HUDEP-2 (cell line): Measurements from ENCODE around the gene FGFR2.

Experiments used
- DNase-seq, 76 experiments: peaks; one replicate each; lab custom pipeline; 2025; ENCODE audit not compliant: unreplicated experiment in 76 of 76; lab: John Stamatoyannopoulos, UW

FGFR2 gene

DNA sequence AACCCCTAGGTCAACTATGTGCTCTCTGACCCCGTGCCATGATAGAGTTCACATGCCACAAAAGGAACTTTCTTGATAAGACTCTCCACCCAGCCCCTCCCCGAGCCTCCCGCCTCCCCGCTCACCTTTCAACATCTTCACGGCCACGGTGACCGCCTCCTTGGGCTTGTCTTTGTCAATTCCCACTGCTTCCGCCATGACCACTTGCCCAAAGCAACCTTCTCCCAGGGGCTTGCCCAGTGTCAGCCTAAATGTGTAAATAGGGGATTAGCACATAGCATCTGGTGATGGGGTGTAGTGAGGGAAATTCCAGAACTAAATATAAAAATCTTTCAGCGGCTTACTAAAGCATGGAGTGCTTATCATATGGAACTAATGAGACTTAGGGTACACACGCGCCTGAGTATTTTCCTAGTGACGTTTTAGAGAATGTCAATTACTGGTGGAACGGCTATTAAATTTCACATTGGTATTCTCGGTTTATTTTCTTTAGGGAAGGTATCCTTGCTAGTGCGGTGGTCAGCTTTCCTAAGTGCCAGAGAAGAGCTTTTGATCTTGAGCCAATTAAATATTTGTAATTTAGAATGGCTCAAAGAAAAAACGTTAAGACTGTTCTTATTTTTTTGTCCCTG lies 97.4 kb downstream of the FGFR2 start:
- no peak for DNase-seq

DNA sequence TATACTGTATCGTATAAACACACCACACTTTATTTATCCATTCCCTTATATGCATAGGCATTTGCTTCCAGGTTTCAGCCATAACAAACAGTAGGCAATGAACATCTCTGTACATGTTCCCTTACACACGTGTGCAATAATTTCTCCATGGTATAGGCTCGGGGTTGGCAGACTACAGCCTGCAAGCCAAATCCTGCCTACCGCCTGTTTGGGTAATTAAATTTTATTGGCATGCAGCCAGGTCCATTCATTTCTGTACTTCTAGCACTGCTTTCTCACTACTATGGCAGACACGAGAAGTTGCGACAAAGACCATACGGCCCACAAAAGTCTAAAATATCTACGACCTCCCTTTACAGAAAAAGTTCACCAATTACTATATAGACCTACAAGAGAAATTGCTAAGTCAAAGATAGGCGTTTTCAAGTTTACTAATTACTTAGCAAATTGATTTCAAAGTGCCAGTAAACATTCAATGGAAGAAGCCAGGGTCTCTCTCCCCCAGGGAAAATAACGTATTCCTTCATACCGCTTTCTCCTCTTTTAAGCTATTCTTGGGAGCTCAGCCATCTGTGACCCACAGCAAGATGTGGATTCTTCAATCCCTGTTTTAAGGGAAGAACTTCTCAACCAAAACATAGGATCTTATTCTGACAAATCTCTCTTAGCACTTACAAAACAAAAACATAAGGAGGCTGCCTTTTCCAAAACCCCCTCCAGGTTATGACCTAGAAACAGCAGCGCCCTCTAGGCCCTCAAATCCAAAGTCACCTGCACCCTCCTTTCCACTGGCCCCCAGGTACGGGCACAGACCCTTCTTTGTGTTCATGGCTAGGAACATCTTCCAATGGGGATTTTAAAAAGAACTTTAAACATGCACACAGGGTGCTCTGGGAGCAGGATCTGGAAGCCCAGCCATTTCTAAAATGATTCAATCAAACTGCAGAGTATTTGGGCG lies 100.5 kb downstream of the FGFR2 start:
- DNase-seq, result no peak

DNA sequence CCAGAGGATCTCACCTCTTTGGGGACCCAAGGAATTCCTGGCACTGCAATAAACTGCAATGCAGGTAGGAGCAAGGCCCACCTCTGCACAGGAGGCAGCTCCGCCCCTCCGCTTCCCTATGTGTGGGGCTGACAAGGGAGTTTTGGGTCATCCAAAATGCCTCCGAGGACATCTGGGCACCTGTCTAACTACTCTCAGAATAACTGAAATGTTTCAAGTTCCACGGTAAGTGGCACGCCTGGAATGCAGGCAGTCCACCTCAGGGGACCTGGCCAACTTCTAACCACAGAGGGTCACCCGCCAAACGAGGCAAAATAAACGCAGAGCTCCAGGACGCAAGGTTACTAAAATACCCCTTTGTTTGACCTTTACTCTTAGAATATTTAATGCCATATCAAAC lies 102.5 kb downstream of the FGFR2 start:
- DNase-seq, result no peak

DNA sequence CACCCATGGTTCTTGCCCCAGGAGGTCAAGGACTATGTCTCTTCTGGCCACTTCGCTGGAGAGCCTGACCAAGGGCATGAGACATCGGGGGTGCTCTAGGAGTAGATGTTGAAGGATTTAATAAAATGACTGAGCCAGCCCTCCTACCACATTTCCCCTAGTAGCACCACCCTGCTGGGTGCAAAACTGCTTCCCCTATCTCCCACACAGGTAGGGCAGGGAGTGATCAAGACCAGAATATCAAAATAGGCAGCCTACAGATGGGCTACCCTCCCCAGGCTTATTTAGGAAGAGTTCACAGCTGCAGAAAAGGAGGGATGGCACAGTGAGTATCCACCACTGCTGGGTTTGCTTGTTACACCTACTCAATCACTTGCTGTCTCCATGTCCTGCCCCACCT lies 103.9 kb downstream of the FGFR2 start:
- no peak for DNase-seq

DNA sequence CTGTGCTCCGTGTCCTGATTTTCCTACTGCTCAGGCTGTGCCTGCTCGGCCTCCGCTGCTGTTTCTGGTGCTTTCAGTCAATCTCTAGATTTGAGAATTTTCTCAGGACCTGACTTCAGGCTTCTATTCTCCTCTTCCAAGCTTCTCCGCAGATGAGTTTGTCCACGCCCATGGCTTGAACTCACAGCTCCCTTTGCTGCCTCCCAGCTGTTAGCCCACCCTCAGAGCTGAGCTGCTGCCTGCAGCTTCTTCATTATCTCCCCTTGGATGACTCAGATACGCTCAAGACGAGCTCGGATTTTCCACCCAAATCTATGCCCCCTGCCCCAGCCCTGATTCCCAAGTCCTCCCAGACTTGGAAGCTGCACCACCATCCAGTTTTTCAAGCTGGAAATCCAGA lies 104.7 kb downstream of the FGFR2 start:
- DNase-seq, result no peak

DNA sequence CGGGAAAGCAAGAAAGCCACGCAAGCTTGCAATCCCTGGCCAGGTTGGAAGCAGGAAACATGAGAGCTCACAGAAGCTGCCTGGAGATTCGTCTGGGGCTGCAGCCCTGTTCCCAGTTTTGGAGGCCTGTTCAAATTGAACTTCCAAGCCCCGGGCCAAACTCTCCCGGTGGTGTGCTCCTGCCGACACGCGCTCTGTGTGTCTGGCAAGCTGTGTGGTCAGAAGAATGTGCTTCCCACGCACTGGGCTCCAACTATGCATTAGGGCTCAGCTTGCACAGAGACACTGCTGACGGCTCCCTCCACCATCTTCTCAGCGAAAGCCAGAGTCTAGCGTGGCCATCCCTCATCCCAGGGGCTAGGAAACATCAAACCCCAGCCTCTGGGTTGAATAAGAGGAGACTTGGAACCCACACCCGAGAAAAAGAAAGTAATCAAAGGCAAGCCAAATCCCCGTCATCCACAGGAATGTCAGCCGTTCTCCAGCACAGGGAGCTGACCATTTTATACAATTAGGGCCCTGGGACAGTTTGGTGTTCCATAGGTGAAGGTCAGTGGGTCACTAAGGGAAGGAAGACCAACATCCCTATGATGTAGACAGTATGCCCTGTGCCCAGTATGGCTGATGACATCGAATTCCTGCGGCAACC lies 107.2 kb downstream of the FGFR2 start:
- no peak for DNase-seq

DNA sequence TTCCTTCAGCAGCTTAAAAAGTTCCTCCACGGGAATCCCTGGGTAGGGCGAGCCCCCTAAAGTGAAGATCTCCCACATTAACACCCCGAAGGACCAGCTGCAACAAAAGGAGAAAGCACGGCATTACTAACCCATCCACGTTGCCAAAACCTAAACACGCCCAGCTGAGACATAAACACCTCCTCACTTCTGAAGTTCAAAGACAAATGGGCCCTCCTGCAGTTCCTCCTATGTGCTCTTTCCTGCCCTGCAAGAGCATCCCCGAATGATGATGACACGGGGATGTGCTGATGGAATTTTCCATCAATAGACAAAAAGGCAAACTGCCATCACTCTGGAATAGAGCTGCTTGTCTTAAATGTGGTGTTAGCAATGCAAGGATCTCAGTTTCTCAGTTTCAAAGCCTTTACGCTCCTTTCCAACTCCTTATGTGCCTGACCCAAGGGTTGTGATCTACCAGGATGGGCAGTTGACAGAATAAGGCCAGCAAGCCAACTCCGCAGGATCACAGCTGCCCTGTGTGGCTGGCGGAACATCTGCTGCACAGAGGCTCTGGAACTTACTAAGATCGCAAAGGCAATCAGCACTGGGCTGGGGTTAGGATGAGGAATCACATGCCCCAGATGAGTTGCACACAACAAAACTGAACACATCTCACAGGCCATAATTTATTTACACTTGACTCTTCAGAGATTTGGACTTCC lies 112.7 kb downstream of the FGFR2 start:
- DNase-seq, result no peak

DNA sequence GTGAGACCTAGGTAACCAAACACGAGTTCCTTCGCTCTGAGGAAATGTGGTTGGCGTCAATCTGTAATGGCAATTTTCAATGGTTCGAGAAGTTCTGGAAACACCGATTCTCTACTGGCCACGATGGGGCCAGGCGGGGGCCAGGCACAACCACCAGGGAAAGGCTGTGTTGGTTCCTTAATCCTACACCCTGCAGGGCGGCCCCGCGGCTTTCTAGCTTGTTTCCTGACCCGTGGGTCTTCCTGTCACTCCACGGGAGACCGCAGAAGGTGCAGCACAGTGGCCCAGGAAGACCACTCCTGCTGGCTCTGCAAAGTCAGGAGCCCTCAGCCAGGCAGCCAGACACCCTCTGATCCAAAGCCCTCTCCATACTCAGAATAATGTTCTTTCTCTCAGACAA lies 113.4 kb downstream of the FGFR2 start:
- no peak for DNase-seq

DNA sequence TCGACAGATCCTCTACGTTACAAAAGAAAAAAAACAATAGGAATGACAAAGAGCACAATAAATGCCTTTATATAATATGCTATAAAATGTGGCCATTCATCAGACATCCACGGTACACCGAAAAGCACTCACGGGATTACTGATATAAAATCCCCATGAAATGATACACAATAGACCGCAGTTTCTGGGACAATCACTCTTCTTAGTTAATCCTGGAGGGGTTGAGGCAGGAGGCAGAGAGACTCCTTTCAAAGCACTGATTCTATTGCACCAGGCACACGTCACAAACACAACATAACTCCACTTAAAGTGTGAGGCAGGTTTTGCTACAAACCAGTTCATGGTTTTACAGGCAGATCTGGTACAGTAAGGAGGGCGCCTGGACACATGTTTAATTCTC lies 113.8 kb downstream of the FGFR2 start:
- no peak for DNase-seq

DNA sequence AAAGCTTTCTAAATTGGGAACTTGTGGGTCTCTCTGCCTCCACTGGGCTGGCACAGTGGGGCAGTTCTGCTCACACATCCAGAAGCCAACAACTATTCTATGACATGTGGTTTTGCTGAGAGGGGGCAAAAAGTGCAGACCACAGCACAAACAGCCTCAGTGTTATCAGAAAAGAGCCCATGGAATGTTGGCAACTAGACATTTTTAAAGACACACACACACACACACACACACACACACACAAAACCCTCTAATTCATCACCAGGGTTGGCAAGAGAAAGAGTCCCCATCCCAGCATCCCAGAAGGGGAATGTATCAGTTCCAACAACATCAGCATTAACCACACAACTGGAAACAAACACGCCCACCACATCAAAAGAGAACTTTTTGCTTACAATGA lies 117.1 kb downstream of the FGFR2 start:
- no peak for DNase-seq

DNA sequence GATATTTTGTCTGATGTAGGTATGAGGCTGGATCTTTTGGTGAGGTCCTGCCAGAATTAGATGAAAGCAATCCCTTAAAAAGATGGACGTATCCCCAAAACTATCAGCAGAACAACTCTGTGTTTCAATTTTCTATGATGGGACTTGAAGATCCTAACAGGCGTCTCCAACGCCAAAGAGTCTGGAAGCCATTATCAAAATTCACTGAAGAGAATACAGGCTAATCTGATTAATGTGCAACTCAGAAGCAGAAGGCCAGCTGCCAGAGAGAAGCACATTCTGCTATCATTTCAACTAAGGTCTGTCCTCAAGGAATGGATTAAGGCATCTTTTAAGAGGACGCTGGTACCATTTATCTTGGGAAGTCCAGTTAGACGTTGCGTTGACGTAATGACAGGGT lies 119.7 kb downstream of the FGFR2 start:
- no peak for DNase-seq

DNA sequence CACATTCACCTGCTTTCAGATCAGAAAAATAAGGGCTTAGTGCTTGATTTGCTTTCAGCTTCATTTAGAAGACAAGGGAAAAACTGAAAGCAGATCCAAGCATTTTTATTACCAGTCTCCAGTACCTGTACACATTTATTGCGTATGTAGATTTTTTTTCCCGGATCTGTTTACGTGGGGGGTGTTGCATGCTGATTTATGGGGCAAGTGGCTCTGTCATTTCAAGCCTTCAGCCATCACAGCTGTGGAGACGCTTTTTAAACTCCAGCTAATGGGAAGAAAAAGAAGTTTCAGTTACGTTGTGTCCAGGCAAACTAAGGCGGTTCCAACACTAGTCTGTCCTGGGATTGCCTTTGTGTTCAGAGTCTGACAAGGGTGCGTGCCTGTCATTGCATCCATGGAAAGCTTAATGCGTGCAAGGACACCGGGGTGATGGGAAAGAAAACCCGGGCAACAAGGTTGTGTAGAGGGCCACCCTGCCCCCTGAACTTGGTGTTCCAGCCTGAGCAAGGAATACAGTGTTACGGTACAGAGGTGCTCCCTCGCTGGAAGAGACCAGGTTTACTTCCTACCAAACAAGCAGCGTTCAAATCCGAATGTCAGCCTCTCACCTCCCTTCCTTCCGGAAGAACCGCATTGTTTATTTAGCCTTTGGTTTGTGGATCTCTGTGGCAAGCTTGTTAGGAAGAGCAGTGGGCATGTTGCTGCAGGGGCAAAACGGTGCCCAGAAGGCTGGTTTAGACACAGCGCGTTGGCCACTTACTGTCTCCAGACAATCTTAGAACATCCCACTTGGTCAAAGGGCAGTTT lies 128.2 kb downstream of the FGFR2 start:
- DNase-seq, result no peak

DNA sequence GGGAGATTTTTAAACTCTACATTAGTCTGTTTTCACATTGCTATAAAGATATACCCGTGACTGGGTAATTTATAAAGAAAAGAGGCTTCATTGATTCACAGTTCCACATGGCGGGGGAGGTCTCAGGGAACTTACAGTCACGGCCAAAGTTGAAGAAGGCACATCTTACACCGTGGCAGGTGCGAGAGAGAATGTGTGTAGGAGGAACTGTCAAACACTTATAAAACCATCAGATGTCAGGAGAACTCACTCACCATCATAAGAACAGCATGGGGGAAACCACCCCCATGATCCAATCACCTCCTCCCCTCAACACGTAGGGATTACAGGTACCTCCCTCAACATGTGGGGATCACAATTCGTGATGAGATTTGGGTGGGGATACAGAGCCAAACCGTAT lies 129.5 kb downstream of the FGFR2 start:
- no peak for DNase-seq

DNA sequence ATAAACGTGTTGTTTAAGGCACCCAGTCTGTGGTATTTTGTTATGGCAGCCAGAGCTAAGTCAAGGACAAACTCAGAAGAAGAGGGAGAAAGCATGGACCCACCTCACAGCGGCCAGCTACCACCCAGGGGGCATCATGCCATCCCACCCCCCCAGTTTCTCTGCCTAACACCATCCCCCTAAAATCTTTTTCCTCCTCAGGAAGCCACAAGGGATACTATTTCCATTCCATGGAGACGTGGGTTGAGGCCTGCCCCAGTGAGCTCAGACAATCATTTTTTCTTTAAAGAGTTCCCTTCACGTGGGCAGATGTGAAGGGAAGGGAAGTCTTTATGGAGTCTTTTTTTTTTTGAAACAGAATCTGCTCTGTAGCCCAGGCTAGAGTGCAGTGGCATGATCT lies 131.8 kb downstream of the FGFR2 start:
- no peak for DNase-seq

DNA sequence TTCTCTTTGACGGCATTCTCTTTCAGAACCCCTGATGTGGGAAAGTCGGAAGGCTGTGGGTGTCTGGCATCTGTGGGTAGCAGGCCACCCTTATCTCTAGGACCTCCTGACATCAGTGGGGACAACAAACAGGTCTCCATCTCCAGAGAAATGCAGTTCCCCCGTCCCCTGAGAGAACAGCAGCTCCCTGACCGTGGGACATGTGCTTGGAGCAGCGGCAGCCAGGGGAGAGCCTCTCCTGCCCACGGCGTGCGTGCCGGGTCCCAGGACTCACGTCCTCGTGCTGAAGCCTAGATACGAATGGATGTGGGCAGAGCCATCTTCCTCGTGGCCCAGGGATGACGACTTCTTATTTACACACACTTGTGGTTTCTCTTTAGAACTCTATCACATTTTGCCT lies 133.0 kb downstream of the FGFR2 start:
- no peak for DNase-seq

DNA sequence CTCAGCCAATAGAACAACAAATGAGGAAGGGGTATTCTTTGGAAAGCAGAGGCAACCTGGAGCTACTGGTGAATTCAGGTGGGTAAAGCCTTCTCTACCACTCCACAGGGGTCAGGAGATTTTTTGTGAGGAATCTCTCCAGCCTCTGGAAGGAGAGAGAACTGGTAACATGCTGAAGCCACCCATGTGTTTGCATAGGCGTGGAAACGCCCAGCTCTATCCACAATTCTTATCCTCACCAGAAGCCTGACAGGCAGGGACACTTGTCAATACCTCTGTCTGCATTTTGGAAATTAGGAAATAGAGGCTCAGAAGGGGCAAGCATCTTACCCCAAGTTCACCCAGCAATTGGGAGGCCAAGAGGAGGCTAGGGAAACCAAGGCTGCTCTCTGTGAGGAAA lies 133.7 kb downstream of the FGFR2 start:
- no peak for DNase-seq

DNA sequence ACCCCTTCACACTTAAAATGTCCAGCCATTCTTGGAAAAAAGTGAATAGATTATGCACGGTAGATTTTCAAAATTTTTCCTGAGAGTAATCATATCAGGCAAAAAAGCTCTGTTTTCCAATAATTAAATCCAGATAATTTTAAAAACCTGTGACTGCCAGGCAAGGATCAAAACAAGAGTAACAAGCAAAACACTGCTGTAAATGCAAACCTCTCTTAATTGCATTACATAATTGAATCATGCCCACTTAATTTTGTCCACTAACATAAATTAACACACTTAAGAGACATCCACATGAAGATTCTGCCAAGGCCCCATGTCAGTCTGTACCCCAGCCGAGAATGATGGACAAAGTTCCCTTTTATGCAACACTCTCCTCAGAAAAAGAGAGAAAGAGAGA lies 135.3 kb downstream of the FGFR2 start:
- no peak for DNase-seq

DNA sequence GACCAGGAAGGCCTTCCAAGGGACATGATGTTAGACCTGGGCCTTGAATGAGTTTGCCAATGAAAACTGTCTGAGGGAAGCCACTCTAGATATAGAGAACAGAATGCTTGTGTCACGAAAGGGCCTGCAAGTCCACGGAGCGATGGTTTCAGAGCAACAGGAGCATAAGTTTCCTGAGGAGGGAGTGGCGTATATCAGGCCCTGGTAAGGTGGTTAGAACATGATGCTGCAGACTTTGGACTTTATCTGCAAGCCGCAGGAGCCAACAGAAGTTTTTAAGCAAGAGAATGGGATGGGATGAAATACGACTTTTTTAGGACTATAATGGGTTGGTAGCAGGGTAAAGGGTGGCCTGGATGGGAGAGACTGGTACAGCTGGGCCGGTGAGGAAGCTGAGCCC lies 136.0 kb downstream of the FGFR2 start:
- DNase-seq, result no peak

DNA sequence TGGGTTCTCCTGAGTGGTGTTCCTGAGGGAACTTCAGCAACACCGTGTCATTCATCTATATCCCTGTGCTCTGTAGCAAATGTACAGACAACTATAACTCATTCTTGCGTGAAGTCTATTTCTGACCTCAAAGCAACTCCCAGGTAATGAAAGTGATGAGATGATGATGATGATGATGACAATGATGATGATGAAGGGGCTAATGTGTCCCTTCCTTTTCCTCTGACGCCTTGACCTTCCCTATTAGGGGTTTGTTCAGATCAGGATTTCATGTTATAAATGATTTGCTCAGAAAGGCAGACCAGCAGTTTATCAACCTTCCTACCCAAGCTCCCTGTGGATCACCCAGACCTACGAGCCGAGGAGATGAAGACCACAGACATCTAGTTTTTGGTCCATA lies 136.9 kb downstream of the FGFR2 start:
- no peak for DNase-seq

DNA sequence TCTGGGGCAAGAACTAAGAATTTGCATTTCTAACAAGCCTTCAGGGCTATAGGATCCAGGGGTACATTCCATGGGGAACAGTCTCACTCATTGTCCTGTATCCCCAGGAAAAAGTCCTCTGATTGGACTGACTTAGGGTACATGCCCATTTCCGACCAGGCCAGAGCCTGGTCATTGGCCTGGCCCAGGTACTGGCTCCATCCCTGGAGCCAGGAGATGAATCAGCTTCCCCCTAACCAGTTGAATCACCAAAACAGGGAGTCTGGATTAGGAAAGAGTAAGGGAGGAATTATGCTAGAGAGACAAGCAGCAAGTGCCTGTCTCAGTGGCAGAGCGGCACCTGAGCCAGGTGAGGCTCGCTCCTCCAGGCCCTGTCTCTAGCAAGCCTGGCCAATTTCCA lies 137.5 kb downstream of the FGFR2 start:
- no peak for DNase-seq
